Right lobe of liver (tissue), 6 donors: ENCODE results near the gene SLC50A1. TPM values are rescaled to one million over a fixed set of nuclear protein-coding genes. Genes with fewer than 3 reads are reported as not detected.
"Not testable (repeated sequence)": the region's sequence is repeated elsewhere in the genome, so short reads cannot be mapped to it uniquely, and the experiment has no call there.

Source experiments
- ATAC-seq, 4 donors: fragments of 200-7000 bp; cut with Tn5 transposase; one replicate each; pipeline ENCODE4 v1.9.1; 2020; ENCODE audit warnings: mild to moderate bottlenecking in 4 of 4, moderate library complexity in 4 of 4
- DNase-seq, 3 donors: peaks; one replicate each; pipeline ENCODE4 v3.0.0-alpha.2; 2020
- H3K27ac ChIP-seq, 3 donors: fragments of 200-600 bp; one replicate each; pipeline ENCODE4 v1.8.0; 2022
- H3K27me3 ChIP-seq, 2 donors: fragments of 200-600 bp; one replicate each; pipeline ENCODE4 v1.8.0; 2022
- H3K36me3 ChIP-seq, 4 donors: fragments of 200-600 bp; sonication (generic) in 1 of 4; one replicate each; pipeline versions ENCODE4 v1.5.1 to v1.8.0; 2017 to 2022; ENCODE audit warnings: control low read depth in 1 of 4
- H3K4me1 ChIP-seq, 4 donors: fragments of 200-600 bp; sonication (generic) in 1 of 4; one replicate each; pipeline versions ENCODE4 v1.5.1 to v1.8.0; 2017 to 2022; ENCODE audit warnings: control low read depth in 1 of 4
- H3K4me3 ChIP-seq, 3 donors: fragments of 200-600 bp; one replicate each; pipeline ENCODE4 v1.8.0; 2022
- H3K9me3 ChIP-seq, 4 donors: fragments of 200-600 bp; sonication (generic) in 1 of 4; one replicate each; pipeline versions ENCODE4 v1.5.1 to v1.8.0; 2017 to 2022; ENCODE audit warnings: control low read depth in 1 of 4
- POLR2A ChIP-seq: fragments of 450-650 bp; IDR thresholded peaks from one replicate; pipeline ENCODE4 v1.6.1; 2017; ENCODE audit warnings: antibody characterized with exemption, mild to moderate bottlenecking
- WGBS: methylation state at CpG from one replicate; pipeline ENCODE4 v1.1.6; 2018; ENCODE audit warnings: low coverage, low lambda C conversion rate; ENCODE audit not compliant: insufficient coverage; ENCODE audit errors: missing lambda C conversion rate; 5-methylcytosine and 5-hydroxymethylcytosine counted together
- intact Hi-C, 2 donors: fragments of 100-400 bp; cut with DNase I; formaldehyde crosslinking; loops; one replicate each; pipeline versions ENCODE4 v1.11.2 to v1.14.1; 2022
- total RNA-seq, 6 experiments: library from RNA; depleted of rRNA in 2 of 6; stranded (reverse); fragments of >200 nt in 2 of 6; fragmentation: NEBNext Ultra II Directional in 3 of 6; extraction: Animal tissue kit (Norgen Biotek cat#: 25700) in 3 of 6; gene quantifications; one replicate each; pipeline versions ENCODE4 v1.1.0 to v1.2.4, GENCODE V29; 2016 to 2023
- TF ChIP-seq, protein P1 (sequence below), 4 donors: fragments of 200-600 bp in 3 of 4; fragments of 450-650 bp in 1 of 4; IDR thresholded peaks; one replicate each; pipeline versions ENCODE4 v1.5.1 to v1.8.0; 2016 to 2022; ENCODE audit warnings: antibody characterized with exemption in 4 of 4, mild to moderate bottlenecking in 2 of 4
- donor health status: DM: no; HTN: yes; CAD: no.
- donor health status: DM: no; HTN: no; CAD: no.
- donor health status: DM: no; HTN: no; CAD: no.
- donor health status: DM: no; HTN: yes; CAD: no.
- donor health status: DM: no; HTN: yes; CAD: no.

SLC50A1 gene
- total RNA-seq, 6 experiments from 2014 or later: 16.2 to 28.1 (median 24.4) TPM

DNA sequence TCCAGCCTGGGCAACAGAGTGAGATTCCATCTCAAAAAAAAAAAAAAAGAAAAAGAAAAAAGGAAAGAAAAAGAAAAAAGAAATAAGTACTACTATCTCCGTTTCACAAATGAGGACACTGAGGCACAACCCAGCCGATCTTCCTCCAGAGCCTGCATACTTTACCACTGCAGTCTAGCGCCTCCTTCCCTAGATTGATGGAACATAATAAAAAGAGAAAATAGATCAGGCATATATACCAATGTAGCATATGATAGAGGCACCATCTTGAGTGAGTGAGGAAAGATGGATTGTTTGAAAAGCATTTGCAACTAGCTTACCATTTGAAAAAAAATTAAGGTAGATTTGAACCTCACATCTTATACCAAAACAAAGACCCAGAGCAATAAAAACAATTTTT lies 9.8 kb downstream of the SLC50A1 start:
- TF ChIP-seq POLR2A: no peak
- TF ChIP-seq, protein P1, sequence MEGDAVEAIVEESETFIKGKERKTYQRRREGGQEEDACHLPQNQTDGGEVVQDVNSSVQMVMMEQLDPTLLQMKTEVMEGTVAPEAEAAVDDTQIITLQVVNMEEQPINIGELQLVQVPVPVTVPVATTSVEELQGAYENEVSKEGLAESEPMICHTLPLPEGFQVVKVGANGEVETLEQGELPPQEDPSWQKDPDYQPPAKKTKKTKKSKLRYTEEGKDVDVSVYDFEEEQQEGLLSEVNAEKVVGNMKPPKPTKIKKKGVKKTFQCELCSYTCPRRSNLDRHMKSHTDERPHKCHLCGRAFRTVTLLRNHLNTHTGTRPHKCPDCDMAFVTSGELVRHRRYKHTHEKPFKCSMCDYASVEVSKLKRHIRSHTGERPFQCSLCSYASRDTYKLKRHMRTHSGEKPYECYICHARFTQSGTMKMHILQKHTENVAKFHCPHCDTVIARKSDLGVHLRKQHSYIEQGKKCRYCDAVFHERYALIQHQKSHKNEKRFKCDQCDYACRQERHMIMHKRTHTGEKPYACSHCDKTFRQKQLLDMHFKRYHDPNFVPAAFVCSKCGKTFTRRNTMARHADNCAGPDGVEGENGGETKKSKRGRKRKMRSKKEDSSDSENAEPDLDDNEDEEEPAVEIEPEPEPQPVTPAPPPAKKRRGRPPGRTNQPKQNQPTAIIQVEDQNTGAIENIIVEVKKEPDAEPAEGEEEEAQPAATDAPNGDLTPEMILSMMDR (IDR thresholded peaks at IDR 0.05): no peak
- no peaks in the 10 kb centered on the region for H3K36me3 ChIP-seq
- ATAC-seq: no peak
- H3K9me3 ChIP-seq: no peaks in the 10 kb centered on the region
- no peaks in the 10 kb centered on the region for H3K27me3 ChIP-seq
- H3K4me1 ChIP-seq: peaks cover 0 to 3% (median 0%) of the 10 kb centered on the region in 4 donors
- WGBS: 78% methylated on average over 3 of the region's 3 CpGs
- H3K27ac ChIP-seq: no peak overlapping the region
- H3K4me3 ChIP-seq: no peak overlapping the region
- DNase-seq: no peak
- intact Hi-C loops: no loop called here

- ATAC-seq, H3K9me3 ChIP-seq, H3K27ac ChIP-seq, H3K4me3 ChIP-seq, intact Hi-C loops, H3K27me3 ChIP-seq, H3K36me3 ChIP-seq, H3K4me1 ChIP-seq, DNase-seq: not testable (repeated sequence)
- WGBS: 53% methylated on average over 2 of the region's 3 CpGs
Observed at GRCh38 chr1:155155996-155156643, 20.5 kb downstream of the SLC50A1 start.

DNA sequence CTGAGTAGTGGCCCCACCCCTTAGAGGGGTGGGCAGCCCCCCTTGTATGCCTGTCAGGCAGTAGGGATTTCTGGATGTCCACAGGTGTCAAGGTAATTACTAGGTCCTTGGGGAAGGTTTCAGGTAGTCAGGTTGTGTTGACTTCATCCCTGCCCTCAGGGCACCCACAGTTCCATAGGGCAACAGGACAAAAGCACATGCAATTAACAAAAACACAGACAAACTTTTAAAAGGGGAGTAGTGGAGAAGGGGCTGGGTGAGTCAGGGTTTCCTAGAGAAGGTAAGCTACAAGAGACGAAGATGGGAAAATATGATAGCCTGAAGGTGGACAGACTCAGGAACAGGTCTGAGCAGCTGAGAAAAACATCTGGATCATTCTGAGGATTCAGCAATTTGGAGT lies 23.3 kb downstream of the SLC50A1 start:
- Histone ChIP-seq H3K9me3 (no peaks in the 10 kb centered on the region), H3K4me3 (no peak overlapping the region), H3K27me3 (no peaks in the 10 kb centered on the region), H3K27ac (no peak overlapping the region), H3K36me3 (no peaks in the 10 kb centered on the region), H3K4me1 (no peaks in the 10 kb centered on the region)
- ATAC-seq (no peak), DNase-seq (no peak)
- intact Hi-C loops: no loop called here
- no peak for TF ChIP-seq POLR2A
- TF ChIP-seq, protein P1 (IDR thresholded peaks at IDR 0.05): no peak
- WGBS: 81% methylated on average over 1 of the region's 1 CpG

DNA sequence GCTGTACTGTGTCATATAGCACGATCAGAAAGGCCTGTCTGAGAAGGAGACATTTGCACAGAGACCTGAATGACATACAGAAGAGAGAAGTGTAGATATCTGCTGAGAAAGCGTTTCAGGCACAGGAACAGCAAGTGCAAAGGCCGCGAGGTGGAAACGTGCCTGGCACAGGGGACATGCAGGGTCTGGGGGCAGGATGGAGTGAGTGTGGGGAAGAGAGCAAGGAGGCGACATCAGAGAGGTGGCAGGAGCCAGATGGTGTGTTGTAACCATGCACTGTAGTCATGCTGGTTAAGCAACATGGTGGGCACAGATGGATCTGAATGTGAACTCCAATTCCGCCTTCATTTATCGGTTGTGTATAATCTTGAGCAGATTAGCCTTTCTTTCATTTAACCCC lies 24.5 kb downstream of the SLC50A1 start:
- no peaks in the 10 kb centered on the region for H3K4me1 ChIP-seq
- 66% methylated on average over 8 of the region's 8 CpGs for WGBS
- no peak overlapping the region for H3K4me3 ChIP-seq
- H3K27me3 ChIP-seq: no peaks in the 10 kb centered on the region
- no peaks in the 10 kb centered on the region for H3K9me3 ChIP-seq
- TF ChIP-seq, protein P1 (IDR thresholded peaks at IDR 0.05): no peak
- no peak for TF ChIP-seq POLR2A
- no peak for ATAC-seq
- no peak overlapping the region for H3K27ac ChIP-seq
- H3K36me3 ChIP-seq: no peaks in the 10 kb centered on the region
- intact Hi-C loops: no loop called here
- DNase-seq: no peak

DNA sequence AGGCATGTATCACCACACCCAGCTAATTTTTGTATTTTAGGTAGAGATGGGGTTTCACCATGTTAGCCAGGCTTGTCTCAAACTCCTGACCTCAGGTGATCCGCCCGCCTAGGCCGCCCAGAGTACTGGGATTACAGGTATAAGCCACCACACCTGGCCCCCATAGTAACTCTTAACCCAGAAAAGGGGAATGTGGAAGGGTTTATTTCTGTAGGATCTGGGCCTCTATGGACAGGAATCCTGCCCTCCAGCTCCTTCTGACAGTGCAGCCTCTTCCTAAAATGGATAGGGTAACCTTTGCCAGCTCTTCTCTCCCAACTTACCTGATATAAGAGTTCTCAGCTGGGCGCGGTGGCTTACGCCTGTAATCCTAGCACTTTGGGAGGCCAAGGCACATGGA lies 27.0 kb downstream of the SLC50A1 start:
- H3K9me3 ChIP-seq, H3K36me3 ChIP-seq, DNase-seq, H3K27ac ChIP-seq, ATAC-seq, H3K4me1 ChIP-seq, intact Hi-C loops, H3K27me3 ChIP-seq, H3K4me3 ChIP-seq: not testable (repeated sequence)
- WGBS: 80% methylated on average over 1 of the region's 6 CpGs

DNA sequence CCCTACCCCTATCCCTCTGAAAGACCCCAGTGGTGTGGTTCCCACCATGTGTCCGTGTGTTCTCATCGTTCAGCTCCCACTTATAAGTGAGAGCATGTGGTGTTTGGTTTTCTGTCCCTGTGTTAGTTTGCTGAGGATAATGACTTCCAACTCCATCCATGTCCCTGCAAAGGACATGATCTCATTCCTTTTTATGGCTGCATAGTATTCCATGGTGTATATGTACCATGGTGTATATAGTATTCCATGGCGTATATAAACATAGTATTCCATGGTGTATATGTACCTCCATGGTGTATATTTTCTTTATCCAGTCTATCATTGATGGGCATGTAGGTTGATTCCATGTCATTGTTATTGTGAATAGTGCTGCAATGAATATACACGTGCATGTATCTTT lies 28.1 kb downstream of the SLC50A1 start:
- H3K9me3 ChIP-seq, H3K4me1 ChIP-seq, ATAC-seq, H3K27ac ChIP-seq, intact Hi-C loops, H3K36me3 ChIP-seq, DNase-seq, H3K4me3 ChIP-seq, H3K27me3 ChIP-seq: not testable (repeated sequence)
- WGBS: 90% methylated on average over 4 of the region's 4 CpGs

DNA sequence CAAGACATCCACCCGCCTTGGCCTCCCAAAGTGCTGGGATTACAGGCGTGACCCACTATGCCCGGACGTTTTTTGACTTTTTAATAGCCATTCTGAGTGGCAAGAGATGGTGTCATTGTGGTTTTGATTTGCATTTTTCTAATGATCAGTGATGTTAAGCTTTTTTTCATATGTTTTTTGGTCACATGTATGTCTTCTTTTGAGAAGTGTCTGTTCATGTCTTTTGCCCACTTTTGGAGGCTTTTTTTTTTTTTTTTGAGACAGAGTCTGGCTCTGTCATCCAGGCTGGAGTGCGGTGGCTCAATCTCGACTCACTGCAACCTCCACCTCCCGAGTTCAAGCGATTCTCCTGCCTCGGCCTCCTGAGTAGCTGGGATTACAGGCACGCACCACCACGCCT lies 29.0 kb downstream of the SLC50A1 start:
- H3K27me3 ChIP-seq, H3K36me3 ChIP-seq, H3K9me3 ChIP-seq, H3K4me3 ChIP-seq, H3K27ac ChIP-seq, H3K4me1 ChIP-seq, DNase-seq, ATAC-seq: not testable (repeated sequence)
- 88% methylated on average over 6 of the region's 11 CpGs for WGBS
- intact Hi-C loops: loop anchor here (5.0 kb wide), 1 partner anchor 72 kb away; no protein-coding TSS in a partner anchor
